ENCODE measurements around the gene SPRY1.

SPRY1 gene

DNA sequence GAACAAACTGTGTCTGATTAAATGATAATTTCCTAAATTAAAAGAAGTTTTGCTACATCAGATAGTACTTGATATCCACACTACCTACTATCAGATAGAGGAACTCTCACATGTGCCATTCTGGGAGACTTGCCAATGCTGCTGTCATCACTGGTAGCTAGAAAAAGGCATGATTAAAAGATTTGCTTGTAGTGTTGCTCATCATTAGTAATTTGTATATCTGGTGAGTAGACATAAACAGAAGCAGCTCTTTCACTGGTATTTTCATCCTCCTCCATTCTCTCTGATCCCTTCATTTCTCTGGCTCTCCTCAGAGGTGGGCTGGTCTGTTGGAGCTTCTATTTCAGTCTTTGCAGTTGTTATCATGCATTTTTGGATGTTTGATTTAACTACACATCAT, 56.0 kb downstream of the SPRY1 start:
- Histone ChIP-seq H3K36me3 (ENCODE audit: insufficient read depth, low read depth, low read length) (no peaks in the 10 kb centered on the region), H3K4me3 (ENCODE audit: low read length) (no peak overlapping the region), H3K4me1 (ENCODE audit: insufficient read depth, low read length) (no peaks in the 10 kb centered on the region), H3K27ac (ENCODE audit: low read length) (no peak overlapping the region), H3K9ac (ENCODE audit: low read depth, low read length) (no peak overlapping the region), H3K9me3 (ENCODE audit: insufficient read depth, low read depth, low read length) (no peaks in the 10 kb centered on the region), H3K27me3 (ENCODE audit: insufficient read depth, low read length) (no peaks in the 10 kb centered on the region)

DNA sequence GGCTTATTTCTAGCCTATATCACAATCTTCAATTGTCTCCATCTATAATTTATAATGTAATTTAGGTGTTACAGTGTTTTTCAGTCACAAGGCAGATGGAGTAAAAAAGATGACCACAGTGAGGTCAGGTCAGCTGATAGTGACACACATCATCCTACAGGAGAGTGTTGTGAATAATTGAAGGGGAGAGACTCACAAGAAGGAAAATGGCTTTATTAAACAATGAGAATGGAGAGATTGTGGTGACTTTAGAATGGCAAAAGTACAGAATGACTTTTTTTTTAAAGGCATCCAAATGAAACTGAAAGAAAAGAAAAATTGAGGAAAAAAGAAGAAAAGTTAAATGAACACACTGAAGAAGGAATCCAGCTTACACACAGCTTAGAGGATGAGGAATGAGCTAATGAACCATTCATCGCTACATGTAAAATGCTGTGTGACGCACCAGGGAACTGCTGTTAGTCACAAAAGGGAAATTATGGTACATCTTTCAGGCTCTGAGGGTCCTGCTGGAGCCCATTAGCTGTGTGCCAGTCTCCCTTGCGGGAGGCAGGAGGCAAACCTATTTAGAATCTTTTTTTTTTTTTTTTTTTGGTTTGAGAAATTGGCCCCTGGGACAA, 56.6 kb downstream of the SPRY1 start:
- no peak overlapping the region for H3K4me3 ChIP-seq (ENCODE audit: low read length)
- no peaks in the 10 kb centered on the region for H3K4me1 ChIP-seq (ENCODE audit: insufficient read depth, low read length)

More for the DNA sequence above, 56.6 kb downstream of the SPRY1 start:
- no peaks in the 10 kb centered on the region for H3K27me3 ChIP-seq (ENCODE audit: insufficient read depth, low read length)
- no peak overlapping the region for H3K27ac ChIP-seq (ENCODE audit: low read length)
- H3K9me3 ChIP-seq (ENCODE audit: insufficient read depth, low read depth, low read length), result no peaks in the 10 kb centered on the region
- H3K9ac ChIP-seq (ENCODE audit: low read depth, low read length), result no peak overlapping the region
- no peaks in the 10 kb centered on the region for H3K36me3 ChIP-seq (ENCODE audit: insufficient read depth, low read depth, low read length)
